HG02884 (cell line): ENCODE data around the gene CNIH2.
"Not testable (repeated sequence)": the region's sequence is repeated elsewhere in the genome, so short reads cannot be mapped to it uniquely, and the experiment has no call there.

Source experiments
- ATAC-seq: cut with Tn5 transposase; IDR thresholded peaks from one replicate; pipeline ENCODE4 v1.9.1; 2021; ENCODE audit warnings: mild to moderate bottlenecking, moderate library complexity; ENCODE audit not compliant: unreplicated experiment

The CNIH2 gene

GRCh38 chr11:66313321-66314185, 35.6 kb downstream of the CNIH2 start:
- ATAC-seq = no peak

GRCh38 chr11:66314186-66314501, 36.2 kb downstream of the CNIH2 start:
- no peak for ATAC-seq

GRCh38 chr11:66314561-66315497, 36.9 kb downstream of the CNIH2 start:
- no peak for ATAC-seq

GRCh38 chr11:66315498-66315885, 37.5 kb downstream of the CNIH2 start:
- ATAC-seq = no peak

GRCh38 chr11:66315921-66316811, 38.2 kb downstream of the CNIH2 start:
- ATAC-seq = no peak

GRCh38 chr11:66316849-66317251, 38.9 kb downstream of the CNIH2 start, which contains the start of gene CD248:
CD248 (minus strand) TSS chr11:66317044; CDS start chr11:66317027, 17 bp downstream.
- no peak for ATAC-seq

- ATAC-seq = no peak
Observed at GRCh38 chr11:66317322-66317722, 39.3 kb downstream of the CNIH2 start.

- no peak for ATAC-seq
Observed at GRCh38 chr11:66317723-66318599, 40.0 kb downstream of the CNIH2 start.

- ATAC-seq = no peak
Observed at GRCh38 chr11:66318600-66318970, 40.6 kb downstream of the CNIH2 start.

GRCh38 chr11:66320289-66320688, 42.3 kb downstream of the CNIH2 start:
- ATAC-seq = not testable (repeated sequence)

- ATAC-seq = not testable (repeated sequence)
Observed at GRCh38 chr11:66320748-66321147, 42.8 kb downstream of the CNIH2 start.

GRCh38 chr11:66321606-66322005, 43.6 kb downstream of the CNIH2 start:
- no peak for ATAC-seq

- no peak for ATAC-seq
Observed at GRCh38 chr11:66322732-66323427, 44.9 kb downstream of the CNIH2 start.

GRCh38 chr11:66323684-66324083, 45.7 kb downstream of the CNIH2 start:
- no peak for ATAC-seq

- no peak for ATAC-seq
Observed at GRCh38 chr11:66324664-66325063, 46.7 kb downstream of the CNIH2 start.

- ATAC-seq = no peak
Observed at GRCh38 chr11:66325263-66325671, 47.3 kb downstream of the CNIH2 start.

GRCh38 chr11:66326261-66327111, 48.5 kb downstream of the CNIH2 start:
- no peak for ATAC-seq
